ENCODE results near the gene PTPRT.

- TF ChIP-seq POLR2A (IDR thresholded peaks at IDR 0.05) (no peak), CTCF (IDR thresholded peaks at IDR 0.05) (no peak), EP300 (IDR thresholded peaks at IDR 0.05) (no peak), POLR2AphosphoS5 (IDR thresholded peaks at IDR 0.05) (no peak)
Measured at GRCh38 chr20:42703744-42704143, 486.0 kb downstream of the PTPRT start.
